OCI-LY1 (cell line): ENCODE results near the gene CSF1.

Experiments
- H2AFZ ChIP-seq: fragments of 200-600 bp; sonication (generic), shearing (Covaris generic); 2 replicates; pipeline ENCODE4 v1.6.0; 2014; ENCODE audit warnings: antibody characterized with exemption, mild to moderate bottlenecking, low read length
- H3F3A ChIP-seq: fragments of 200-600 bp; sonication (generic), shearing (Covaris generic); 2 replicates; pipeline ENCODE4 v1.6.0; 2014; ENCODE audit warnings: mild to moderate bottlenecking, antibody characterized with exemption, low read length, moderate library complexity; ENCODE audit not compliant: insufficient read depth
- H3K27ac ChIP-seq: fragments of 200-600 bp; sonication (generic); 2 replicates; pipeline ENCODE4 v1.5.1; 2014; ENCODE audit warnings: low read length, mixed run types, mild to moderate bottlenecking, low read depth; ENCODE audit not compliant: poor library complexity, severe bottlenecking
- H3K27me3 ChIP-seq: fragments of 200-600 bp; sonication (generic); 2 replicates; pipeline ENCODE4 v1.6.0; 2014; ENCODE audit warnings: antibody characterized with exemption, mild to moderate bottlenecking, low read length, moderate library complexity; ENCODE audit not compliant: insufficient read depth
- H3K36me3 ChIP-seq: fragments of 200-600 bp; sonication (generic); 2 replicates; pipeline ENCODE4 v1.6.1; 2014; ENCODE audit warnings: mild to moderate bottlenecking, antibody characterized with exemption, low read length, moderate library complexity, mixed read lengths; ENCODE audit not compliant: insufficient read depth
- H3K4me1 ChIP-seq: fragments of 200-600 bp; sonication (generic); 2 replicates; pipeline ENCODE4 v1.5.1; 2014; ENCODE audit warnings: mild to moderate bottlenecking, low read length, moderate library complexity; ENCODE audit not compliant: insufficient read depth, severe bottlenecking
- H3K4me2 ChIP-seq: fragments of 200-600 bp; sonication (generic), shearing (Covaris generic); 2 replicates; pipeline ENCODE4 v1.6.1; 2014; ENCODE audit warnings: low read length
- H3K4me3 ChIP-seq: fragments of 200-600 bp; sonication (generic); 2 replicates; pipeline ENCODE4 v1.5.1; 2014; ENCODE audit warnings: low read length, low read depth, mild to moderate bottlenecking, mixed read lengths; ENCODE audit not compliant: poor library complexity, severe bottlenecking
- H3K79me2 ChIP-seq: fragments of 200-600 bp; shearing (Covaris generic); 2 replicates; pipeline ENCODE4 v1.6.1; 2016; ENCODE audit warnings: mixed run types, low read length, mixed read lengths; ENCODE audit not compliant: insufficient read depth
- H3K9ac ChIP-seq: fragments of 200-600 bp; sonication (generic), shearing (Covaris generic); 2 replicates; pipeline ENCODE4 v1.6.1; 2014; ENCODE audit warnings: mild to moderate bottlenecking, low read length, mixed read lengths
- H3K9me2 ChIP-seq: fragments of 200-600 bp; sonication (generic), shearing (Covaris generic); 2 replicates; pipeline ENCODE4 v1.6.1; 2014; ENCODE audit warnings: low read depth, mild to moderate bottlenecking, low read length, mixed read lengths
- H3K9me3 ChIP-seq: fragments of 200-600 bp; shearing (Covaris generic); 2 replicates; pipeline ENCODE4 v1.6.1; 2014; ENCODE audit warnings: low read length, mixed read lengths
- H4K20me1 ChIP-seq: fragments of 200-600 bp; sonication (generic), shearing (Covaris generic); 2 replicates; pipeline ENCODE4 v1.6.0; 2016; ENCODE audit warnings: mild to moderate bottlenecking, low read length; ENCODE audit not compliant: insufficient read depth
- EZH2 ChIP-seq: fragments of 200-600 bp; sonication (generic), shearing (Covaris generic); IDR thresholded peaks from 2 replicates; pipeline ENCODE4 v1.8.0; 2017; ENCODE audit warnings: borderline replicate concordance, mixed run types, mild to moderate bottlenecking, antibody characterized with exemption, low read length, moderate library complexity, mixed read lengths
- TF ChIP-seq, protein P1 (sequence below): fragments of 200-600 bp; sonication (generic), shearing (Covaris generic); IDR thresholded peaks from 2 replicates; pipeline ENCODE4 v1.5.1; 2017; ENCODE audit warnings: mild to moderate bottlenecking, antibody characterized with exemption, low read length, moderate library complexity, mixed read lengths

CSF1 gene

DNA sequence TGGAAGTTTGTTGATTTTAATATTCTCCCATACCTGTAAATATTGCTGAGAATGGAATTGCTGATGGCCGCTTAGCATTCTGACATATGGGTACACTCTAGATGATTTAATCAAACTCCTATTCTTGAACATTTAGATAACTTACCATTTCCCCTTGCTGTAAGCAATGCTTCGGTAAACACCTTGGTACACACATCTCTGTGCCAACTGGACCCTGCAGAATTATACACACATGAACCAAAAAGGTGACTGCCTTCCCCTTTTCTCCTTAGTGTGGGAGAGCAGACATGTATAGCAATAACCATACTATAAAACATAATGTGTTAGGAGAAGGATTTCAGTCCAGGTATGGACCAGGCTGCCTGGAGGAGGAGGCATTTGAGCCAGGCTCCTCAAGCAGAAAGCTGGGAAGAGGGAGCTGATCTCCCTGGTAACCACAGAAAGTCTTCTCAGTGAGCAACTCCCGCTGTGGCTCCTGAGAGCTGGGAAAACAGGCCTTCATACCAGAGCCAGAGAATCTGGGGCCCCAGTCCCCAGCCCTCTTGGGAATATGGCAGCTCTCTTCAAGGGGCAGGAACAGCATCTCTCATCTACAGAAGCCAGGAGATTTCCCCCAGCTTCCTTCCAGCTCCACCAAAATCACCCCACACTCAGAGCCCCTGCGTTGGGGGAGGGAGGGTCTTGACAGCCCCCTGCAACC lies 33.9 kb upstream of the CSF1 start:
- H3K27me3 ChIP-seq = no peaks in the 10 kb centered on the region
- no peaks in the 10 kb centered on the region for H3K79me2 ChIP-seq
- no peaks in the 10 kb centered on the region for H3K36me3 ChIP-seq
- no peaks in the 10 kb centered on the region for H4K20me1 ChIP-seq
- H3K4me1 ChIP-seq = no peaks in the 10 kb centered on the region
- no peak overlapping the region for H2AFZ ChIP-seq
- no peak overlapping the region for H3K27ac ChIP-seq
- no peak overlapping the region for H3K9ac ChIP-seq
- H3K9me2 ChIP-seq = no peaks in the 10 kb centered on the region
- no peaks in the 10 kb centered on the region for H3K9me3 ChIP-seq
- no peak overlapping the region for H3K4me3 ChIP-seq
- H3F3A ChIP-seq = no peaks in the 10 kb centered on the region
- H3K4me2 ChIP-seq = no peak overlapping the region
- TF ChIP-seq, protein P1, sequence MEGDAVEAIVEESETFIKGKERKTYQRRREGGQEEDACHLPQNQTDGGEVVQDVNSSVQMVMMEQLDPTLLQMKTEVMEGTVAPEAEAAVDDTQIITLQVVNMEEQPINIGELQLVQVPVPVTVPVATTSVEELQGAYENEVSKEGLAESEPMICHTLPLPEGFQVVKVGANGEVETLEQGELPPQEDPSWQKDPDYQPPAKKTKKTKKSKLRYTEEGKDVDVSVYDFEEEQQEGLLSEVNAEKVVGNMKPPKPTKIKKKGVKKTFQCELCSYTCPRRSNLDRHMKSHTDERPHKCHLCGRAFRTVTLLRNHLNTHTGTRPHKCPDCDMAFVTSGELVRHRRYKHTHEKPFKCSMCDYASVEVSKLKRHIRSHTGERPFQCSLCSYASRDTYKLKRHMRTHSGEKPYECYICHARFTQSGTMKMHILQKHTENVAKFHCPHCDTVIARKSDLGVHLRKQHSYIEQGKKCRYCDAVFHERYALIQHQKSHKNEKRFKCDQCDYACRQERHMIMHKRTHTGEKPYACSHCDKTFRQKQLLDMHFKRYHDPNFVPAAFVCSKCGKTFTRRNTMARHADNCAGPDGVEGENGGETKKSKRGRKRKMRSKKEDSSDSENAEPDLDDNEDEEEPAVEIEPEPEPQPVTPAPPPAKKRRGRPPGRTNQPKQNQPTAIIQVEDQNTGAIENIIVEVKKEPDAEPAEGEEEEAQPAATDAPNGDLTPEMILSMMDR = no peak
- TF ChIP-seq EZH2 = no peak

- Histone ChIP-seq H3K27ac (no peak overlapping the region), H3K4me2 (no peak overlapping the region), H3F3A (no peaks in the 10 kb centered on the region), H3K9me3 (no peaks in the 10 kb centered on the region), H3K4me3 (no peak overlapping the region), H3K4me1 (no peaks in the 10 kb centered on the region), H3K9me2 (no peaks in the 10 kb centered on the region), H3K36me3 (no peaks in the 10 kb centered on the region), H3K79me2 (no peaks in the 10 kb centered on the region), H4K20me1 (no peaks in the 10 kb centered on the region), H2AFZ (no peak overlapping the region), H3K27me3 (no peaks in the 10 kb centered on the region), H3K9ac (no peak overlapping the region)
- TF ChIP-seq, protein P1 = no peak
- no peak for TF ChIP-seq EZH2
Observed at GRCh38 chr1:109877317-109877771, 33.3 kb upstream of the CSF1 start.

GRCh38 chr1:109877776-109878175 lies 32.9 kb upstream of the CSF1 start:
- Histone ChIP-seq H4K20me1 (no peaks in the 10 kb centered on the region), H3K9ac (no peak overlapping the region), H2AFZ (no peak overlapping the region), H3K36me3 (no peaks in the 10 kb centered on the region), H3K9me2 (no peaks in the 10 kb centered on the region), H3K4me1 (no peaks in the 10 kb centered on the region), H3K79me2 (no peaks in the 10 kb centered on the region), H3F3A (no peaks in the 10 kb centered on the region), H3K4me2 (no peak overlapping the region), H3K27me3 (no peaks in the 10 kb centered on the region), H3K4me3 (no peak overlapping the region), H3K27ac (no peak overlapping the region), H3K9me3 (no peaks in the 10 kb centered on the region)
- TF ChIP-seq EZH2 = no peak
- TF ChIP-seq, protein P1 = no peak
